HL-60 (cell line): ENCODE measurements around the gene EFR3B.

Experiments used
- DNase-seq, 2 experiments: peaks; one replicate each; pipeline ENCODE4 v3.0.0-alpha.2; 2010 to 2020; ENCODE audit warnings: low read depth in 1 of 2, low spot score in 1 of 2
- H3K27ac ChIP-seq: fragments of 250-450 bp; sonication (Bioruptor Pico); replicated peaks from 2 replicates; pipeline ENCODE4 v1.5.1; 2020; ENCODE audit warnings: mild to moderate bottlenecking, moderate library complexity
- H3K27me3 ChIP-seq: fragments of 250-450 bp; sonication (Bioruptor Pico); 2 replicates; pipeline ENCODE4 v1.5.1; 2021; ENCODE audit warnings: mild to moderate bottlenecking, moderate library complexity; ENCODE audit not compliant: insufficient read depth, poor library complexity, severe bottlenecking
- H3K4me3 ChIP-seq: replicated peaks from 2 replicates; pipeline ENCODE4 v1.5.1; 2011; ENCODE audit warnings: mild to moderate bottlenecking, control low read depth, low read length; ENCODE audit not compliant: insufficient read depth
- GABPA ChIP-seq: IDR thresholded peaks from 2 replicates; pipeline ENCODE4 v1.6.1; 2012; ENCODE audit warnings: low read depth
- POLR2AphosphoS5 ChIP-seq: IDR thresholded peaks from 2 replicates; pipeline ENCODE4 v1.6.1; 2012; ENCODE audit warnings: low read depth
- SPI1 ChIP-seq: IDR thresholded peaks from 2 replicates; pipeline ENCODE4 v1.6.1; 2012; ENCODE audit warnings: low read depth, mild to moderate bottlenecking, borderline replicate concordance
- TF ChIP-seq, protein P1 (sequence below): IDR thresholded peaks from 2 replicates; pipeline ENCODE4 v1.6.1; 2012; ENCODE audit warnings: low read depth; ENCODE audit not compliant: insufficient replicate concordance
- TF ChIP-seq, protein P2 (sequence below): IDR thresholded peaks from one replicate; pipeline ENCODE4 v1.5.1; 2011; ENCODE audit warnings: low read length, control low read depth, inconsistent platforms; ENCODE audit not compliant: insufficient read depth

EFR3B gene

DNA sequence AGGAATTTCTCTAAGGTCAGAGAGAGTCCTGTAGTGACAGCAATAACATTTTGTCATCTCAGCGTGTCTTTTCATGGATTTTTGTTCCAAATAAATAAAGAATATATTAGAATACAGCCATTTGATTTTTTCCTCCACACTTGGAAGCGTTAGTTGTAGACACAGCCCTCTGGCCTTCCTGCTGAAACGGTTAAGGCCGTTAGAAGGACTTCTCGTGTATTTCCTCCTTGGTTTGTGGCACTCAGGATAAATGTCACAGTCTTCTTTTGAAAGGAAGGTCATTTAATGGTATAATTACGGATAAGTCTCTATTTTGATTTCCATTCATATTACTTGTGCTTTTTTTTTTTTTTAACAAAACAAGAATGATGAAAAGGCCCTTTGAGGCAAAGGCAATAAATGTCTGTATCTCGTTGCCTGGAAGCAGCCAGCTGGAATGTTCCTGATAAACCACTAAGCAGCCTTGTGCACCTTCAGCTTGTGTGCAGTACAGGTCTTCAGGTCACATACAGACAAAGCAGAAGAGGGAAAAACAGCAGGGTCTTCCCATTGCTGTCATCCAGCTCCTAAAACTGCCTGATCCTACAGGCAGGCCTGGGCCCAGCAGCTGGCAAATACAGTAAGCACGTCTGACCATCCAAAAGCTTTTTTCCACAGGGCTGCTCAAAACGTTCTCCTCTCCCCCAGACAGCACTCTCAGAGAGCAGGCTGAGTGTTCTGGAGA, 14.4 kb downstream of the EFR3B start:
- Histone ChIP-seq H3K4me3 (no peak overlapping the region), H3K27me3 (peaks cover 3% of the 10 kb centered on the region), H3K27ac (no peak overlapping the region)
- DNase-seq, result no peak
- TF ChIP-seq, protein P1, sequence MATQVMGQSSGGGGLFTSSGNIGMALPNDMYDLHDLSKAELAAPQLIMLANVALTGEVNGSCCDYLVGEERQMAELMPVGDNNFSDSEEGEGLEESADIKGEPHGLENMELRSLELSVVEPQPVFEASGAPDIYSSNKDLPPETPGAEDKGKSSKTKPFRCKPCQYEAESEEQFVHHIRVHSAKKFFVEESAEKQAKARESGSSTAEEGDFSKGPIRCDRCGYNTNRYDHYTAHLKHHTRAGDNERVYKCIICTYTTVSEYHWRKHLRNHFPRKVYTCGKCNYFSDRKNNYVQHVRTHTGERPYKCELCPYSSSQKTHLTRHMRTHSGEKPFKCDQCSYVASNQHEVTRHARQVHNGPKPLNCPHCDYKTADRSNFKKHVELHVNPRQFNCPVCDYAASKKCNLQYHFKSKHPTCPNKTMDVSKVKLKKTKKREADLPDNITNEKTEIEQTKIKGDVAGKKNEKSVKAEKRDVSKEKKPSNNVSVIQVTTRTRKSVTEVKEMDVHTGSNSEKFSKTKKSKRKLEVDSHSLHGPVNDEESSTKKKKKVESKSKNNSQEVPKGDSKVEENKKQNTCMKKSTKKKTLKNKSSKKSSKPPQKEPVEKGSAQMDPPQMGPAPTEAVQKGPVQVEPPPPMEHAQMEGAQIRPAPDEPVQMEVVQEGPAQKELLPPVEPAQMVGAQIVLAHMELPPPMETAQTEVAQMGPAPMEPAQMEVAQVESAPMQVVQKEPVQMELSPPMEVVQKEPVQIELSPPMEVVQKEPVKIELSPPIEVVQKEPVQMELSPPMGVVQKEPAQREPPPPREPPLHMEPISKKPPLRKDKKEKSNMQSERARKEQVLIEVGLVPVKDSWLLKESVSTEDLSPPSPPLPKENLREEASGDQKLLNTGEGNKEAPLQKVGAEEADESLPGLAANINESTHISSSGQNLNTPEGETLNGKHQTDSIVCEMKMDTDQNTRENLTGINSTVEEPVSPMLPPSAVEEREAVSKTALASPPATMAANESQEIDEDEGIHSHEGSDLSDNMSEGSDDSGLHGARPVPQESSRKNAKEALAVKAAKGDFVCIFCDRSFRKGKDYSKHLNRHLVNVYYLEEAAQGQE, result no peak
- TF ChIP-seq GABPA (no peak), SPI1 (no peak)

DNA sequence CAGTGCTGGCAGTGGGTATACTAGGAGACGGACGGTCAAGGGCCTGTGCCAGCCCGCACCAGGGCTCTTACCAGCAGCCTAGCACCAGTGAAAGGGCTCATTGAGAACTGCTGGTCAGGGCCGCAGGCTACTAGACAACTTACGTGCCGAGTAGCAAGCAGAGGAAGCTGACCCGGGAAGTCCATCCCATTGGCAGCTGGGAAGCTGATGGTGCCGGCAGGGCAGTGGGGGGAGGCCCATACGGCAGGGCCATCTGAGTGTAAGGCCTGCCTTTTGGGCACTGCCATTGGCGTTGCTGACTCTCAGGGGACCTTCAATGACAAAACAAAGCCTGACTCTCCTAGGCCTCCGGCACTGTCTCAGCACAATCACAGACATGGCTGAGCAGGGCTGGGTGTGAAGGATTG, 20.6 kb downstream of the EFR3B start:
- TF ChIP-seq, protein P1, result no peak
- no peak for TF ChIP-seq POLR2AphosphoS5
- no peak for TF ChIP-seq GABPA
- TF ChIP-seq, protein P2, sequence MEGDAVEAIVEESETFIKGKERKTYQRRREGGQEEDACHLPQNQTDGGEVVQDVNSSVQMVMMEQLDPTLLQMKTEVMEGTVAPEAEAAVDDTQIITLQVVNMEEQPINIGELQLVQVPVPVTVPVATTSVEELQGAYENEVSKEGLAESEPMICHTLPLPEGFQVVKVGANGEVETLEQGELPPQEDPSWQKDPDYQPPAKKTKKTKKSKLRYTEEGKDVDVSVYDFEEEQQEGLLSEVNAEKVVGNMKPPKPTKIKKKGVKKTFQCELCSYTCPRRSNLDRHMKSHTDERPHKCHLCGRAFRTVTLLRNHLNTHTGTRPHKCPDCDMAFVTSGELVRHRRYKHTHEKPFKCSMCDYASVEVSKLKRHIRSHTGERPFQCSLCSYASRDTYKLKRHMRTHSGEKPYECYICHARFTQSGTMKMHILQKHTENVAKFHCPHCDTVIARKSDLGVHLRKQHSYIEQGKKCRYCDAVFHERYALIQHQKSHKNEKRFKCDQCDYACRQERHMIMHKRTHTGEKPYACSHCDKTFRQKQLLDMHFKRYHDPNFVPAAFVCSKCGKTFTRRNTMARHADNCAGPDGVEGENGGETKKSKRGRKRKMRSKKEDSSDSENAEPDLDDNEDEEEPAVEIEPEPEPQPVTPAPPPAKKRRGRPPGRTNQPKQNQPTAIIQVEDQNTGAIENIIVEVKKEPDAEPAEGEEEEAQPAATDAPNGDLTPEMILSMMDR, result no peak
- TF ChIP-seq SPI1, result no peak
- no peak for DNase-seq
- Histone ChIP-seq H3K4me3 (no peak overlapping the region), H3K27me3 (no peaks in the 10 kb centered on the region), H3K27ac (no peak overlapping the region)

DNA sequence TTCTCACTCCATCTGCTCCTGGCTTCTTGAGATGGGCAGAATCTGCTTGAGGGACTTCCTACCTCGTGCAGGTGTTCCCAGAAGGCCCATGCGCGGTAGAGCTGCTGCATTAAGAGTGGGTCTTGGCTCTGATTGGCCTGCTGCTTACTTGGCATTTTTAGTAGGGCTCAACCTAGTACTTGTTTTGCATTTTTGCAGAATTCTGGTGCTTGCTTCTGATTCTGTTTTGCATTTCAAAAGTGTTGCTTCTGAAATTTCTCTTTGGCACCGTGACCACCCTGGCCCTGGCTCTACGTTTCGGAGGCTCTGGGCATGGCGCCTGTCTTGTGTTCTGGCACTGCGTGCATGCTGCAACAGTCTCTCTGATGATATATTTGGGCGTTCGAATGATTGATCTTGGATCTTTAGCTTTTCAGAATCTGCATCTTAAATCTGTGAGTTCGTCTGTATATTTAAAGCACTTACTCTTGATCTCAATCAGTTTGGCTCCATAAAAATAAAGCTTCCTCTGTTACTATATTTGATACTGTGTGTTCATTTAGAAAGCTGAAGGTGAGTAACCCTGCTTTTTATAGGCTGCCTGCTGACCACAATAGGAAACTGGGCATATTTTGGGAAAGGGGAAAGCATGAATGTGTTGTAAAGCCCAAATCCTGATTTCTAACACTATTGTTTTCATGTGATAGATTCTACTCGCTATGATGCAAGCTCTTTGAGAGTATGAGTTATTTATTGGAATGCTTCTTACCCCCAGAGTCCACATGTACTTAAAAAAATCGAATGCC, 22.2 kb downstream of the EFR3B start:
- TF ChIP-seq SPI1 (no peak), POLR2AphosphoS5 (no peak), GABPA (no peak)
- TF ChIP-seq, protein P1, result no peak
- TF ChIP-seq, protein P2, result no peak
- DNase-seq, result no peak
- no peaks in the 10 kb centered on the region for H3K27me3 ChIP-seq
- no peak overlapping the region for H3K4me3 ChIP-seq
- H3K27ac ChIP-seq, result no peak overlapping the region
